Esophagus (tissue), 2 donors: ENCODE data around the gene ZNHIT3. TPM values are rescaled to one million over a fixed set of nuclear protein-coding genes. Genes with fewer than 3 reads are reported as not detected.

ENCODE experiments used
- H3K27ac ChIP-seq, 2 donors: one replicate each; pipeline ENCODE4 v1.5.1; 2013; ENCODE audit warnings: low read depth in 2 of 2, mild to moderate bottlenecking in 2 of 2, inconsistent platforms in 1 of 2, low read length in 1 of 2, moderate library complexity in 1 of 2
- H3K27me3 ChIP-seq, 2 donors: one replicate each; pipeline ENCODE4 v1.6.1; 2013; ENCODE audit warnings: low read length in 2 of 2, control low read depth in 1 of 2, mild to moderate bottlenecking in 1 of 2; ENCODE audit not compliant: insufficient read depth in 2 of 2, control insufficient read depth in 1 of 2
- H3K36me3 ChIP-seq, 2 donors: one replicate each; pipeline ENCODE4 v1.6.1; 2013; ENCODE audit warnings: low read length in 1 of 2; ENCODE audit not compliant: control insufficient read depth in 2 of 2, insufficient read depth in 2 of 2
- H3K4me1 ChIP-seq, 2 donors: one replicate each; pipeline ENCODE4 v1.6.1; 2013; ENCODE audit warnings: low read length in 1 of 2; ENCODE audit not compliant: control insufficient read depth in 2 of 2, insufficient read depth in 2 of 2
- H3K4me3 ChIP-seq, 2 donors: one replicate each; pipeline ENCODE4 v1.5.1; 2013; ENCODE audit warnings: low read length in 2 of 2, mild to moderate bottlenecking in 2 of 2, low read depth in 1 of 2, moderate library complexity in 1 of 2
- H3K9me3 ChIP-seq, 2 donors: one replicate each; pipeline ENCODE4 v1.6.1; 2013; ENCODE audit warnings: mild to moderate bottlenecking in 2 of 2, low read depth in 1 of 2, low read length in 1 of 2, moderate library complexity in 1 of 2; ENCODE audit not compliant: control insufficient read depth in 2 of 2, insufficient read depth in 1 of 2
- WGBS, 2 donors: extraction: QIAGEN DNeasy Blood & Tissue Kit; methylation state at CpG; one replicate each; pipeline ENCODE4 v1.1.7; 2013; 5-methylcytosine and 5-hydroxymethylcytosine counted together
- polyA plus RNA-seq, 2 donors: library from polyadenylated mRNA; stranded (reverse); fragments of 200-250 nt; gene quantifications; one replicate each; pipeline ENCODE4 v1.2.3, GENCODE V29; 2013
- donor health status: healthy with polysubstance abuse.
- donor health status: Bipolar disorder and iron deficiency.

The ZNHIT3 gene
- polyA plus RNA-seq, 2 donors, result 14.7 to 37.0 TPM

GRCh38 chr17:36542755-36543154 is 56.3 kb downstream of the ZNHIT3 start:
- Histone ChIP-seq H3K27ac (no peak overlapping the region), H3K27me3 (no peaks in the 10 kb centered on the region), H3K36me3 (no peaks in the 10 kb centered on the region), H3K9me3 (no peaks in the 10 kb centered on the region), H3K4me3 (no peak overlapping the region), H3K4me1 (no peaks in the 10 kb centered on the region)
- 91 to 92% methylated on average over 15 of the region's 15 CpGs for WGBS, 2 donors

GRCh38 chr17:36544044-36544306 is 57.5 kb downstream of the ZNHIT3 start:
- H3K4me3 ChIP-seq, result peak overlapping the region; percentile 71 to 95
- 1% methylated on average over 10 of the region's 10 CpGs for WGBS, 2 donors

GRCh38 chr17:36544307-36545076 is 58.0 kb downstream of the ZNHIT3 start, which contains the start of gene GGNBP2:
Gene GGNBP2, plus strand, starts transcription at chr17:36544919. Its CDS starts 806 bp downstream, at chr17:36545725.
- peak within 1 kb of the TSS; percentile 99 for H3K27ac ChIP-seq
- 0 to 1% methylated on average over 56 to 71 of the region's 71 CpGs for WGBS, 2 donors
- H3K27me3 ChIP-seq, result no peaks in the 10 kb centered on the region
- no peaks in the 10 kb centered on the region for H3K36me3 ChIP-seq
- peak within 1 kb of the TSS; percentile 81 to 95 for H3K4me3 ChIP-seq
- H3K4me1 ChIP-seq, result no peaks in the 10 kb centered on the region
- no peaks in the 10 kb centered on the region for H3K9me3 ChIP-seq

More at GRCh38 chr17:36544044-36544306, 57.5 kb downstream of the ZNHIT3 start:
- Histone ChIP-seq H3K27ac (peak overlapping the region; percentile 99), H3K9me3 (no peaks in the 10 kb centered on the region), H3K4me1 (no peaks in the 10 kb centered on the region), H3K27me3 (no peaks in the 10 kb centered on the region), H3K36me3 (no peaks in the 10 kb centered on the region)

GRCh38 chr17:36545077-36545464 is 58.6 kb downstream of the ZNHIT3 start:
- Histone ChIP-seq H3K27me3 (no peaks in the 10 kb centered on the region), H3K4me1 (no peaks in the 10 kb centered on the region), H3K36me3 (no peaks in the 10 kb centered on the region), H3K9me3 (no peaks in the 10 kb centered on the region), H3K4me3 (peak overlapping the region; percentile 71 to 95), H3K27ac (peak overlapping the region; percentile 99)
- 1 to 2% methylated on average over 10 to 37 of the region's 38 CpGs for WGBS, 2 donors

Other genes with a start within 250 kb of the ZNHIT3 start
- gene TBC1D3I, start 222.1 kb upstream of the ZNHIT3 start, polyA plus RNA-seq, result under 1 TPM; 0.14 to 0.38 TPM
- gene TBC1D3G, start 162.8 kb upstream of the ZNHIT3 start, polyA plus RNA-seq, result 10 to 100 TPM in 1 of 2 donors, not detected in 1; 20.5 TPM
- not detected for gene TBC1D3H, start 98.2 kb upstream of the ZNHIT3 start, polyA plus RNA-seq
- gene MYO19, start 48.2 kb downstream of the ZNHIT3 start, polyA plus RNA-seq, result 10 to 100 TPM; 46.9 to 64.6 TPM
- gene PIGW, start 48.3 kb downstream of the ZNHIT3 start, polyA plus RNA-seq, result 1 to 10 TPM; 4.5 to 8.1 TPM
- 10 to 100 TPM; 32.9 to 42.2 TPM for gene GGNBP2, start 58.2 kb downstream of the ZNHIT3 start, polyA plus RNA-seq
- 10 to 100 TPM; 10.7 to 15.0 TPM for gene DHRS11, start 105.2 kb downstream of the ZNHIT3 start, polyA plus RNA-seq
- gene MRM1, start 114.9 kb downstream of the ZNHIT3 start, polyA plus RNA-seq, result 1 to 10 TPM; 4.6 to 6.1 TPM